Epithelial cell of esophagus (primary cell): ENCODE data around the gene NKX1-1.

Source experiments
- DNase-seq: peaks from one replicate; pipeline ENCODE4 v3.0.0; 2010; ENCODE audit warnings: low read depth
- H3K4me3 ChIP-seq: 2 replicates; pipeline ENCODE4 v1.5.1; 2011; ENCODE audit warnings: mild to moderate bottlenecking, low read length, control low read depth
- TF ChIP-seq, protein P1 (sequence below): IDR thresholded peaks from 2 replicates; pipeline ENCODE4 v1.5.1; 2011; ENCODE audit warnings: low read depth, mild to moderate bottlenecking, low read length, control low read depth, inconsistent platforms; ENCODE audit not compliant: insufficient read depth; ENCODE audit errors: missing control alignments

NKX1-1 gene

DNA sequence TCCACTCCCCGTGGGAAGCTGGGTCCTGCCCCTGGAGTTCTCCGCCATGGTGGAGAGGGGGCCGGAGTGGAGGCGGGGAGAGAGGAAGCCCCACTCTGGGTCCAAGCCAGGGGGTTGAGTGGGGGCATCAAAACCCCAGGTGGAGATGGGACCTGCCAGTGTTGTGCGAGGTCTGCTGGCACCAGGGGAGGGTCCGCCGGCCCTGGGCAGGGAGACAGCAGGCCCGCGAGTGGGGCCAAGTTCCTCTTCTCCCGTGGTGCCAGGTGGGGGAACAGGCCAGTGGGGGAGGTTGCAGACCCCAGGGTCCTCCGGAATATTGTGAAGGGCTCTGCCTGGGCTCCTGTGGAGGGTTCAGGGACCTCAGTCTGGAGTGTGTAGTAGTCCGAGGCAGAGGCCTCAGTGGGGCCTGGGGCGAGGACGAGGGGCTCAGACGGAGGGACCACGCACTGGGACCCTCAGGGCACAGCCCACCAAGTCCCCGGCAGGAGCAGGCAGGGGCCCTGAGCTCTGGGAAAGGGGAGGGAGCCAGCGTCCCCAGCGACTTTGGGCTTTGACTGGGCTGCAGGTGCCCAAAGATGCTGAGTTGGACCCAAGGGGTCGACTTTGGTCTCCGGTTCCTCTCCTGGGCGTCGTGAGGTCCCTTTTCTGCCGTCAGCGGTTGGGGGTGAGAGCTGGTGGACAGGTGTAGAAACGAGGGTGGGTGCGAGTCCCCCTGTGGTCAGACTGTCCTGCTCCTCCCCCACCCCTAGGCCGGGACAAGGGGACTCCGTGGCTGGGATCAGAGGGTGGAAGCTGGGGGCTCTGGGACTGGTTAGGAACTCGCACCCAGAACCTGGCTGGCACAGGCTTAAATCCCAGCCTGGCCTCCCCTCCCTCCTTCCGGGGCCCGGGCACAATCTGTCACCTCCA, 43.8 kb upstream of the NKX1-1 start:
- DNase-seq = no peak
- TF ChIP-seq, protein P1, sequence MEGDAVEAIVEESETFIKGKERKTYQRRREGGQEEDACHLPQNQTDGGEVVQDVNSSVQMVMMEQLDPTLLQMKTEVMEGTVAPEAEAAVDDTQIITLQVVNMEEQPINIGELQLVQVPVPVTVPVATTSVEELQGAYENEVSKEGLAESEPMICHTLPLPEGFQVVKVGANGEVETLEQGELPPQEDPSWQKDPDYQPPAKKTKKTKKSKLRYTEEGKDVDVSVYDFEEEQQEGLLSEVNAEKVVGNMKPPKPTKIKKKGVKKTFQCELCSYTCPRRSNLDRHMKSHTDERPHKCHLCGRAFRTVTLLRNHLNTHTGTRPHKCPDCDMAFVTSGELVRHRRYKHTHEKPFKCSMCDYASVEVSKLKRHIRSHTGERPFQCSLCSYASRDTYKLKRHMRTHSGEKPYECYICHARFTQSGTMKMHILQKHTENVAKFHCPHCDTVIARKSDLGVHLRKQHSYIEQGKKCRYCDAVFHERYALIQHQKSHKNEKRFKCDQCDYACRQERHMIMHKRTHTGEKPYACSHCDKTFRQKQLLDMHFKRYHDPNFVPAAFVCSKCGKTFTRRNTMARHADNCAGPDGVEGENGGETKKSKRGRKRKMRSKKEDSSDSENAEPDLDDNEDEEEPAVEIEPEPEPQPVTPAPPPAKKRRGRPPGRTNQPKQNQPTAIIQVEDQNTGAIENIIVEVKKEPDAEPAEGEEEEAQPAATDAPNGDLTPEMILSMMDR = no peak

DNA sequence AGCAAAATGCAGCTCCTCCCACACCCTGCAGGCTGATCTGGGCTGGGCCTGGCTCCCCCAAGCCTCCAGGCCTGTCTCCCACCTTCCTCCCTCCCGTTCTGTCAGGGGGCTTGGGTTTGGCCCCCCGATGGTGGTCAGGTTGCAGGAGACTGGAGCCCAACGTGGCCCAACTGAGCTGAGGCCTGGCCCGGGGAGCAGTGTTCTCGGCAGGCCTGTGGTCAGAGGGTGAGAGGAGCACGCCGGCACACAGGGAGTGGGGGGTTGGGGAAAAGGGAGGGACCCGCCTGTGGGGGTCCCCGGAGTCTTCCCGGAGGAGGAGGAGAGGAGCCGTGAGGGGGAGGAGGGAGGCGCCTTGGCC, 43.2 kb upstream of the NKX1-1 start:
- H3K4me3 ChIP-seq = no peak overlapping the region
- TF ChIP-seq, protein P1 = no peak
- DNase-seq = no peak

More for the DNA sequence above, 43.8 kb upstream of the NKX1-1 start:
- H3K4me3 ChIP-seq = no peak overlapping the region

DNA sequence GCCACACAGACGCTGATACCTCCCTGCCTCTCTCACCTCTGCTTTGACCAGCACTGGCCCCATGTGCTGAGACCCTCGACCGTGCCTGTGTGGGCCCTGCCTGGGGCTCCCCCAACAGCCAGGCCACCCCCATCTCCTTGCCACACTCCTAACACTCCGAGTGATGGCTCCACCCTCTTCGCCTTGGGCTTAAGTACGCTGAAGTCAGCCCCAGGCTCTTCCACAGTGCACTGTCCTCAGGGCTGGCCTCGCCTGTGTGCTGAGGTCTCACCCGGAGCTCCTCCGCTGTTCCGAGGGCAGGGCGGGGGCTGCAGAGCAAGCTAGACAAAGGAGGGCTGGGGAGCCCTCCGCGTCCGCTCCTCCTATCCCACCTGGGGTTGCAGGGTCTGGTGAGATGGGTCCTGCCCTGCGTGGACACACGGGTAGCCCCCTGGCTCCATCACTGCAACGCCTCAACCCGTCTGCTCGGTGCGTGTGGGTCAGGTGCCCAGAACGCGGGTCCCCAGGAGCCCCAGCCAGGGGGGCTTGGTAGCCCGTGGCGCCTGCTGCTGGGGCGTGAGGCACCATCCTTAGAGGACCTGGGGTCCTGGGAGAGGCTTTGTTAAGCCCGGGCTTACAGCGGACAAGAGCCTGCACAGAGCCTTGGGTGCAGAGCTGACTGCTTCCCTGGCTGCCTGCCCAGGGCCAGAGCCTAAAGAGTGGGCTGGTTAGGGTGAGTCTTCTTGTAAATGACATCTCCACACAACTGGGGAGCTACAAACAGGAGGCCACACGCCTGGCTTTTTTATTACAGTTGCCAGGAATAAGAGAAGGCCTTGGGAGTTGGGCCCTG, 42.6 kb upstream of the NKX1-1 start:
- TF ChIP-seq, protein P1 = no peak
- H3K4me3 ChIP-seq = no peak overlapping the region
- DNase-seq = no peak

DNA sequence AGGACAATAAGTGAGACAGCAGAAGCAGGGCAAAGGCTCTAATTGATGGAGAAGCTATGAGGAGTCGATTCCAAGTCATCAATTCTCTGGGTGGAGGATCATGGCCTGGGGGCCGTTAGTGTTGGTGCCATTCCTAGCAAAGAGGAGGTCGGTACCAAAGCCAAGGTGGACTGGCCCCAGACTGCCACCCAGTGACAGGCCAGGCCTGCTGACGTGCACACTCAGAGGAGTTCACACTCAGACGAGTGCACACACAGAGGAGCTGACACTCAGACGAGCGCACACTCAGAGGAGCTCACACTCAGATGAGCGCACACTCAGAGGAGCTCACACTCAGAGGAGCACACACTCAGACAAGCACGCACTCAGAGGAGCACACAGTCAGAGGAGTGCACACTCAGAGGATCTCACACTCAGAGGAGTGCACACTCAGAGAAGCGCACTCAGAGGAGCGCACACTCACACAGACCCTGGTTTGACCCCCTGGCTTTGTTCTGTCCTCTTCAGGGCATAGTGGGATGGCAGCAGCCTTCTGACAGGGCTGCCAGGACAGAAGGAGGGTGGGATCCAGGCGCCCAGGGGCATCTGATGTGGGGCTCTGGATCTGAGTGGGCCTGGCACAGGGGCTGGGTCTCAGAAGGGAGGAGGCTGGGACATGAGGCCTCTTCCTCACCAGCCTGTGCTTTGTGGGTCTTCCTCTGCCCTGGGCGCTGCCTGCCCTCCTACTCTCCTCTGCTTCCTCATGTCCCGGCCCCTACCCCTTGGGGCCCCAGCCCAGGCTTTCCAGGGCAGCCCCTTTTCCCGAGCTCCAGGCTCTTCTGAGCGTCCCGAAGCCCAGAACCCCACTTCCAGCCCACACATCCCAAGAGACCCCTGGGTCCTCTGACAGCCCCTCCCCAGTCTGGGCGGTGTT, 41.7 kb upstream of the NKX1-1 start:
- TF ChIP-seq, protein P1 = no peak
- DNase-seq = no peak
- H3K4me3 ChIP-seq = no peak overlapping the region

DNA sequence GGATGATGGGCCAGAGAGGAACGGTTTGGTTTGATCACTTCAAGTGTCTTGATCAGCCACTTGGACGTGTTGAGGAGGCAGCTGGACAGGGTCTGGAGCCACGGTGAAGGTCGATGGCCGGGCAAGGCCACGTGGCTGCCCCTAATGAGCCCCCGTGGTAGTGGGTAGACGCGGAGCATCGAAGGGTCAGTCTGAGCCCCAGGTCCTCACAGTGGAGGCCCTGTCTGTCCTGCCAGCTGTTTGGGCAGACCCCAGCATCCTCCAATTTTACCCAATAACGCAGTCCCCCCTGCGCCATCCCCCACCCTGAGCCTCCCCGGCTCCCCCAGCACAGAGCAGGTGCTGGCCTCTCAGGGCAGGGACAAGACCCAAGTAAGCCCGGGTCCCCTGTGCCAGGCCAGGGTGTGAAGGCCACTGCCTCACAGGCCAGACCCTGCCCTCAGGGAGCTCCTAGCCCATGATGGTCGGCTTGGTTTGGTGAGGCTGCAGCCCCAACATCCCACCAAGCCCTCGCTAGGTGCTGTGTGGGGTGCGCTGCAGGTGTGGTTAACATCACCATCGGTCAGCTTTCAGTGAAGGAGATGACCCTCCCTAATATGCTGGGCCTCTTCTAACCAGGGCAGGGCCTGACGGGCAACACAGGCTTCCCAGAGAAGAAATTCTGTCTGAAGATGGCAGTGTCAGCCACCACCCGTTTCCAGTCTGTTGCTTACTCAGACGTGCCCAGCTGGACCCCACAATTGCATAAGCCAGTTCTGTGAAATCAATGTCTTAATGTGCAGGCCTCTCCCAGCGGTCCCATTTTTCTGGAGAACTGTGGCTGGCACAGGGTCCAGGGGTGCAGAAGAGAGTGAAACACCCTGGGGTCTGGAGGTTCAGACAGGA, 40.5 kb upstream of the NKX1-1 start:
- H3K4me3 ChIP-seq = no peak overlapping the region
- TF ChIP-seq, protein P1 = no peak
- DNase-seq = no peak
